GM19463 (cell line): ENCODE measurements around the gene BABAM1.

Source experiments
- ATAC-seq: cut with Tn5 transposase; IDR thresholded peaks from one replicate; pipeline ENCODE4 v1.9.1; 2021; ENCODE audit warnings: mild to moderate bottlenecking, moderate library complexity; ENCODE audit not compliant: unreplicated experiment

Gene BABAM1

GRCh38 chr19:17266975-17267788, at the start of gene BABAM1:
BABAM1 (plus strand) TSS chr19:17267443; CDS start chr19:17268807, 1,364 bp downstream.
- ATAC-seq, result peak; percentile 89

GRCh38 chr19:17219286-17219685, 48.0 kb upstream of the BABAM1 start:
- no peak for ATAC-seq

GRCh38 chr19:17220207-17220758, 47.0 kb upstream of the BABAM1 start:
- ATAC-seq, result no peak

GRCh38 chr19:17225053-17225452, 42.2 kb upstream of the BABAM1 start:
- no peak for ATAC-seq

- ATAC-seq, result peak; percentile 93
These were observed 41.0 kb upstream of the BABAM1 start, which contains the start of gene OCEL1 for GRCh38 chr19:17226002-17226933. OCEL1 (plus strand) TSS chr19:17226226; CDS start chr19:17226248, 22 bp downstream.

GRCh38 chr19:17227798-17228367, 39.4 kb upstream of the BABAM1 start:
- ATAC-seq, result no peak

- no peak for ATAC-seq
These were observed 37.4 kb upstream of the BABAM1 start for GRCh38 chr19:17229890-17230289.

GRCh38 chr19:17232258-17232657, 35.0 kb upstream of the BABAM1 start:
- ATAC-seq, result no peak

- ATAC-seq, result peak; percentile 27
These were observed 32.3 kb upstream of the BABAM1 start for GRCh38 chr19:17234911-17235299.

- ATAC-seq, result peak; percentile 85
These were observed 31.8 kb upstream of the BABAM1 start for GRCh38 chr19:17235300-17235970.

GRCh38 chr19:17235971-17236777, 31.1 kb upstream of the BABAM1 start:
- peak; percentile 12 for ATAC-seq

GRCh38 chr19:17236811-17237543, 30.3 kb upstream of the BABAM1 start:
- no peak for ATAC-seq

- no peak for ATAC-seq
These were observed 29.2 kb upstream of the BABAM1 start for GRCh38 chr19:17237747-17238706.

GRCh38 chr19:17240062-17240752, 27.0 kb upstream of the BABAM1 start:
- no peak for ATAC-seq

- ATAC-seq, result no peak
These were observed 26.3 kb upstream of the BABAM1 start for GRCh38 chr19:17240826-17241399.

GRCh38 chr19:17242431-17243208, 24.6 kb upstream of the BABAM1 start:
- no peak for ATAC-seq
